NCI-H187 treated with DMSO at 0.1 percent for 48 hours (cell line): ENCODE data around the gene PHF13.

Experiments used
- DNase-seq: peaks from one replicate; lab custom pipeline; 2025; lab: John Stamatoyannopoulos, UW

PHF13 gene

GRCh38 chr1:6613361-6614018, at the start of gene PHF13:
PHF13 (plus strand) TSS chr1:6613731; CDS start chr1:6614067, 336 bp downstream.
- DNase-seq, result peak; percentile 94

- no peak for DNase-seq
Measured at GRCh38 chr1:6569033-6569432, 44.5 kb upstream of the PHF13 start.

- no peak for DNase-seq
Measured at GRCh38 chr1:6570100-6570499, 43.4 kb upstream of the PHF13 start.

- DNase-seq, result no peak
Measured at GRCh38 chr1:6570987-6571386, 42.5 kb upstream of the PHF13 start.

- no peak for DNase-seq
Measured at GRCh38 chr1:6572653-6573383, 40.7 kb upstream of the PHF13 start.

- no peak for DNase-seq
Measured at GRCh38 chr1:6574025-6574620, 39.4 kb upstream of the PHF13 start.

- DNase-seq, result no peak
Measured at GRCh38 chr1:6574818-6575217, 38.7 kb upstream of the PHF13 start.

GRCh38 chr1:6577831-6578525, 35.6 kb upstream of the PHF13 start:
- DNase-seq, result no peak

GRCh38 chr1:6578624-6579373, 34.7 kb upstream of the PHF13 start:
- DNase-seq, result no peak

- DNase-seq, result peak; percentile 79
Measured at GRCh38 chr1:6579374-6580118, 34.0 kb upstream of the PHF13 start, which contains the start of gene ZBTB48. ZBTB48 (plus strand) TSS chr1:6579994; CDS start chr1:6580610, 616 bp downstream.

GRCh38 chr1:6580119-6580592, 33.4 kb upstream of the PHF13 start:
- DNase-seq, result no peak

GRCh38 chr1:6580593-6581409, 32.7 kb upstream of the PHF13 start:
- no peak for DNase-seq

GRCh38 chr1:6581561-6582305, 31.8 kb upstream of the PHF13 start:
- DNase-seq, result no peak

GRCh38 chr1:6582370-6582769, 31.2 kb upstream of the PHF13 start:
- DNase-seq, result no peak

- DNase-seq, result no peak
Measured at GRCh38 chr1:6584126-6585080, 29.1 kb upstream of the PHF13 start.

GRCh38 chr1:6585081-6585722, 28.3 kb upstream of the PHF13 start:
- DNase-seq, result no peak

GRCh38 chr1:6585841-6586240, 27.7 kb upstream of the PHF13 start:
- DNase-seq, result no peak

GRCh38 chr1:6586404-6586816, 27.1 kb upstream of the PHF13 start:
- DNase-seq, result no peak
